ENCODE results near the gene NPAS3.

DNA sequence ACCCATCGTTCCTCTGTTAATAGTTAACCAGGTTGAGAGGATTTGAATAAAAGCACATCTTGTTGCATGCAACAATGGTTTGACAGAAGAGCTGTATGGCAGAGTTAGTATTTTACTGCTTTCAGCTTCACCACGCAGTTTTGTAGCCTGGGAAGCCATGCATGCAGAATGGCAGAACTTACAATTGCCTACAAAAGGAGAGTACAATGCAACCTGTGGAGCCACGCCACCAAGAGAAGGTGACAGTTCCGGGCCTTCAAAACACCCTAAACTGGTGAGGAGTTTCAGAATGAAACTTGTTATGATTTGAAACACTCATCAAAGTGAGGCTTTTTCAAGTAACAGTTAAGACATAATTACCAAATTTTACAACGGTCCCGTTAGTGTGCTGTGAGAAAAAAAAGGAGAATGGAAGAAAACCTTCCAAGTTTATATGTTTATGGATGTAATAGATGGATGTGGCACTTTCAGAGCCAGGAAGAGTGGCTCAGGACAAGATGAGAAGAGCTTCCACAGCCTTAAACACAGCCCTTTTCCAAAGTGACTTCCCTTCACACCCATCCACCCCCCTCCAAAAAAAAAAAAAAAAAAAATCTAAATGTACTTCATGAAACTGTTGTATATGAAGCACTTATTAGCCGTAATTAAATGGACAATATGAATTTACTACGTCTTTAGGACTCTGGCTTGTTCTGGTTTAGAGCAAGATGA, 853.5 kb downstream of the NPAS3 start:
- no peak for TF ChIP-seq TAF1 (CRISPR knock-in tag; IDR thresholded peaks at IDR 0.05)
- no peak for TF ChIP-seq CHD2 (IDR thresholded peaks at IDR 0.05; ENCODE audit: low read depth, low read length)
- TF ChIP-seq, protein P1, sequence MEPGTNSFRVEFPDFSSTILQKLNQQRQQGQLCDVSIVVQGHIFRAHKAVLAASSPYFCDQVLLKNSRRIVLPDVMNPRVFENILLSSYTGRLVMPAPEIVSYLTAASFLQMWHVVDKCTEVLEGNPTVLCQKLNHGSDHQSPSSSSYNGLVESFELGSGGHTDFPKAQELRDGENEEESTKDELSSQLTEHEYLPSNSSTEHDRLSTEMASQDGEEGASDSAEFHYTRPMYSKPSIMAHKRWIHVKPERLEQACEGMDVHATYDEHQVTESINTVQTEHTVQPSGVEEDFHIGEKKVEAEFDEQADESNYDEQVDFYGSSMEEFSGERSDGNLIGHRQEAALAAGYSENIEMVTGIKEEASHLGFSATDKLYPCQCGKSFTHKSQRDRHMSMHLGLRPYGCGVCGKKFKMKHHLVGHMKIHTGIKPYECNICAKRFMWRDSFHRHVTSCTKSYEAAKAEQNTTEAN (CRISPR knock-in tag; conservative IDR thresholded peaks at IDR 0.05): no peak
- TF ChIP-seq, protein P2, sequence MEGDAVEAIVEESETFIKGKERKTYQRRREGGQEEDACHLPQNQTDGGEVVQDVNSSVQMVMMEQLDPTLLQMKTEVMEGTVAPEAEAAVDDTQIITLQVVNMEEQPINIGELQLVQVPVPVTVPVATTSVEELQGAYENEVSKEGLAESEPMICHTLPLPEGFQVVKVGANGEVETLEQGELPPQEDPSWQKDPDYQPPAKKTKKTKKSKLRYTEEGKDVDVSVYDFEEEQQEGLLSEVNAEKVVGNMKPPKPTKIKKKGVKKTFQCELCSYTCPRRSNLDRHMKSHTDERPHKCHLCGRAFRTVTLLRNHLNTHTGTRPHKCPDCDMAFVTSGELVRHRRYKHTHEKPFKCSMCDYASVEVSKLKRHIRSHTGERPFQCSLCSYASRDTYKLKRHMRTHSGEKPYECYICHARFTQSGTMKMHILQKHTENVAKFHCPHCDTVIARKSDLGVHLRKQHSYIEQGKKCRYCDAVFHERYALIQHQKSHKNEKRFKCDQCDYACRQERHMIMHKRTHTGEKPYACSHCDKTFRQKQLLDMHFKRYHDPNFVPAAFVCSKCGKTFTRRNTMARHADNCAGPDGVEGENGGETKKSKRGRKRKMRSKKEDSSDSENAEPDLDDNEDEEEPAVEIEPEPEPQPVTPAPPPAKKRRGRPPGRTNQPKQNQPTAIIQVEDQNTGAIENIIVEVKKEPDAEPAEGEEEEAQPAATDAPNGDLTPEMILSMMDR (CRISPR knock-in tag; IDR thresholded peaks at IDR 0.05): no peak
- TF ChIP-seq ZNF274 (CRISPR knock-in tag; IDR thresholded peaks at IDR 0.05): no peak
- no peak for TF ChIP-seq RFX5 (IDR thresholded peaks at IDR 0.05; ENCODE audit: low read depth, low read length)
- TF ChIP-seq, protein P3, sequence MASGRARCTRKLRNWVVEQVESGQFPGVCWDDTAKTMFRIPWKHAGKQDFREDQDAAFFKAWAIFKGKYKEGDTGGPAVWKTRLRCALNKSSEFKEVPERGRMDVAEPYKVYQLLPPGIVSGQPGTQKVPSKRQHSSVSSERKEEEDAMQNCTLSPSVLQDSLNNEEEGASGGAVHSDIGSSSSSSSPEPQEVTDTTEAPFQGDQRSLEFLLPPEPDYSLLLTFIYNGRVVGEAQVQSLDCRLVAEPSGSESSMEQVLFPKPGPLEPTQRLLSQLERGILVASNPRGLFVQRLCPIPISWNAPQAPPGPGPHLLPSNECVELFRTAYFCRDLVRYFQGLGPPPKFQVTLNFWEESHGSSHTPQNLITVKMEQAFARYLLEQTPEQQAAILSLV (CRISPR knock-in tag; IDR thresholded peaks at IDR 0.05; ENCODE audit: borderline replicate concordance): no peak
- no peak for TF ChIP-seq SIN3A (IDR thresholded peaks at IDR 0.05; ENCODE audit: borderline replicate concordance, low read depth, low read length)

All from HepG2 (cell line).